KMS-11 (cell line): ENCODE results near the gene SUGCT.

Source experiments
- H2AFZ ChIP-seq: fragments of 200-600 bp; sonication (generic); 2 replicates; pipeline ENCODE4 v1.6.1; 2016; ENCODE audit warnings: antibody characterized with exemption, mixed run types, low read depth
- H3K27ac ChIP-seq: fragments of 200-600 bp; sonication (generic); 2 replicates; pipeline ENCODE4 v1.6.1; 2016; ENCODE audit warnings: mild to moderate bottlenecking, mixed run types
- H3K27me3 ChIP-seq: fragments of 200-600 bp; sonication (generic); 2 replicates; pipeline ENCODE4 v1.6.1; 2017; ENCODE audit warnings: mild to moderate bottlenecking, low read depth, mixed run types, moderate library complexity; ENCODE audit not compliant: insufficient read depth
- H3K36me3 ChIP-seq: fragments of 200-600 bp; sonication (generic); 2 replicates; pipeline ENCODE4 v1.6.1; 2017; ENCODE audit warnings: mild to moderate bottlenecking, mixed run types; ENCODE audit not compliant: insufficient read depth
- H3K4me1 ChIP-seq: fragments of 200-600 bp; sonication (generic); 2 replicates; pipeline ENCODE4 v1.6.1; 2016; ENCODE audit warnings: mild to moderate bottlenecking, low read depth, mixed run types; ENCODE audit not compliant: poor library complexity, severe bottlenecking
- H3K4me2 ChIP-seq: fragments of 200-600 bp; sonication (generic); 2 replicates; pipeline ENCODE4 v1.7.0; 2016; ENCODE audit warnings: mild to moderate bottlenecking, mixed run types
- H3K4me3 ChIP-seq: fragments of 200-600 bp; sonication (generic); IDR thresholded peaks from 2 replicates; pipeline ENCODE4 v1.6.1; 2017; ENCODE audit warnings: low read depth, low read length, mixed read lengths; ENCODE audit not compliant: insufficient read depth
- H3K79me2 ChIP-seq: fragments of 200-600 bp; sonication (generic); 2 replicates; pipeline ENCODE4 v1.6.1; 2016; ENCODE audit warnings: low read depth, mixed run types; ENCODE audit not compliant: insufficient read depth
- H3K9ac ChIP-seq: fragments of 200-600 bp; sonication (generic); 2 replicates; pipeline ENCODE4 v1.6.1; 2016; ENCODE audit warnings: mild to moderate bottlenecking, mixed run types
- H4K20me1 ChIP-seq: fragments of 200-600 bp; sonication (generic); 2 replicates; pipeline ENCODE4 v1.6.1; 2016; ENCODE audit warnings: mild to moderate bottlenecking, mixed run types; ENCODE audit not compliant: insufficient read depth
- CTCF ChIP-seq: fragments of 200-600 bp; sonication (generic); conservative IDR thresholded peaks from 2 replicates; pipeline ENCODE4 v1.6.1; 2017; ENCODE audit warnings: low read depth, mild to moderate bottlenecking, antibody characterized with exemption, low read length, moderate library complexity, mixed read lengths

The SUGCT gene

GRCh38 chr7:40447345-40447744, 312.5 kb downstream of the SUGCT start:
- no peaks in the 10 kb centered on the region for H3K36me3 ChIP-seq
- no peaks in the 10 kb centered on the region for H3K4me1 ChIP-seq
- H3K27me3 ChIP-seq = no peaks in the 10 kb centered on the region
- no peaks in the 10 kb centered on the region for H4K20me1 ChIP-seq
- H3K9ac ChIP-seq = no peak overlapping the region
- H3K4me2 ChIP-seq = no peak overlapping the region
- no peak overlapping the region for H3K4me3 ChIP-seq
- H3K27ac ChIP-seq = no peak overlapping the region
- H3K79me2 ChIP-seq = no peaks in the 10 kb centered on the region
- no peak overlapping the region for H2AFZ ChIP-seq
- TF ChIP-seq CTCF = no peak

- no peaks in the 10 kb centered on the region for H3K27me3 ChIP-seq
- H3K9ac ChIP-seq = no peak overlapping the region
- no peak overlapping the region for H2AFZ ChIP-seq
- H3K36me3 ChIP-seq = no peaks in the 10 kb centered on the region
- H4K20me1 ChIP-seq = no peaks in the 10 kb centered on the region
- no peak overlapping the region for H3K27ac ChIP-seq
- H3K4me1 ChIP-seq = no peaks in the 10 kb centered on the region
- no peaks in the 10 kb centered on the region for H3K79me2 ChIP-seq
- TF ChIP-seq CTCF = no peak
- no peak overlapping the region for H3K4me2 ChIP-seq
- H3K4me3 ChIP-seq = no peak overlapping the region
Measured at GRCh38 chr7:40455485-40455884, 320.7 kb downstream of the SUGCT start.

GRCh38 chr7:40457776-40458480, 323.1 kb downstream of the SUGCT start:
- Histone ChIP-seq H4K20me1 (no peaks in the 10 kb centered on the region), H3K4me3 (no peak overlapping the region), H3K36me3 (no peaks in the 10 kb centered on the region), H2AFZ (no peak overlapping the region), H3K27ac (no peak overlapping the region), H3K79me2 (no peaks in the 10 kb centered on the region), H3K4me2 (no peak overlapping the region), H3K9ac (no peak overlapping the region), H3K27me3 (no peaks in the 10 kb centered on the region), H3K4me1 (no peaks in the 10 kb centered on the region)
- TF ChIP-seq CTCF = no peak

- H3K79me2 ChIP-seq = no peaks in the 10 kb centered on the region
- H3K4me3 ChIP-seq = no peak overlapping the region
- H3K27ac ChIP-seq = no peak overlapping the region
- H2AFZ ChIP-seq = no peak overlapping the region
- H3K36me3 ChIP-seq = no peaks in the 10 kb centered on the region
- TF ChIP-seq CTCF = no peak
- H4K20me1 ChIP-seq = no peaks in the 10 kb centered on the region
- no peak overlapping the region for H3K9ac ChIP-seq
- no peak overlapping the region for H3K4me2 ChIP-seq
- no peaks in the 10 kb centered on the region for H3K27me3 ChIP-seq
- H3K4me1 ChIP-seq = no peaks in the 10 kb centered on the region
Measured at GRCh38 chr7:40463446-40463845, 328.6 kb downstream of the SUGCT start.
